Measurements from ENCODE around the gene SULT2B1.

DNA sequence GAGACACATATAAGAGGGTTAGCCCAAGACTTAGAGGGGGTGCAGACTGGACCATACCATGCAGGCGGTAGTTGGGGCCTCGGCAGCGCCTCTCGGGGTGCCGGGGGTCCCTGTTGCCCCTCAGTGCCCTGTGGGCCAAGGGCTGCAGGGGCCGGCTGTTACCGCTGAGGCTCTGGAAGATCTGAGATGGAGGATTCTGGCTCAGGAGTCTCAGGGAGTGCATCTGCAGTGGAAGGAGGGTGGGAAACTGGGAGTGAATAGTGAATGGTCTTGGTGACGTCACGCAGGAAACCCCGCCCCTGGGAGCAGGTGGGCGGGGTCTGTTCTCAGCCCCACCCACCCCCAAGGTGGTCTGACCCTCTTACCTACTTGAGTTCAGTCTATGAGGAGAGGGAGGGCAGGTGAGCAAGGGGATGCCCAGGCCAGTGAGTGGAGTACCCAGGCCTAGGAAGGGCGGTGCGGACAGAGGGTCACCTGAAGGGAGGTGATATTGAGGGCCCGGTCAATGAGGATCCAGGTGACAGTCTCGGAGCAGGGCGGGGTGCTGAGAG is 86.9 kb downstream of the SULT2B1 start:
- no peak for TF ChIP-seq EZH2 (IDR thresholded peaks at IDR 0.05; ENCODE audit: insufficient read depth, poor library complexity, severe bottlenecking)
- TF ChIP-seq EZH2phosphoT487 (IDR thresholded peaks at IDR 0.05; ENCODE audit: insufficient read depth, low read depth), result no peak
